HepG2 (cell line): Measurements from ENCODE around the gene CEP57L1. TPM values are rescaled to one million over a fixed set of nuclear protein-coding genes. Genes with fewer than 3 reads are reported as not detected.
A peak's percentile ranks its signal among the peaks of the same experiment; 100 is the strongest.

Experiments
- ATF7 ChIP-seq, 2 experiments: fragments of 450-650 bp in 1 of 2; sonication (generic) in 1 of 2; formaldehyde crosslinking in 1 of 2; IDR thresholded peaks; 2 replicates each; pipeline versions ENCODE4 v1.4.0 to v1.6.1; 2016 to 2020; ENCODE audit warnings: antibody characterized with exemption in 1 of 2, mild to moderate bottlenecking in 1 of 2, missing genetic modification reagents in 1 of 2
- CREB3 ChIP-seq: sonication (generic); formaldehyde crosslinking; IDR thresholded peaks from 2 replicates; pipeline ENCODE4 v1.5.0; 2020; ENCODE audit warnings: missing genetic modification reagents
- CSRNP2 ChIP-seq: sonication (generic); formaldehyde crosslinking; conservative IDR thresholded peaks from 2 replicates; pipeline ENCODE4 v1.8.0; 2022; ENCODE audit warnings: low read depth, missing genetic modification reagents
- EP300 ChIP-seq, 3 experiments: sonication (generic) in 1 of 3; formaldehyde crosslinking in 1 of 3; IDR thresholded peaks; 2 replicates each; pipeline versions ENCODE4 v1.5.1 to v1.6.1; 2011 to 2020; ENCODE audit warnings: low read depth in 2 of 3, low read length in 2 of 3, borderline replicate concordance in 1 of 3, improper control_type of control experiment in 1 of 3, mild to moderate bottlenecking in 1 of 3, missing genetic modification reagents in 1 of 3, moderate library complexity in 1 of 3
- FOXM1 ChIP-seq: sonication (generic); formaldehyde crosslinking; IDR thresholded peaks from 2 replicates; pipeline ENCODE4 v1.5.0; 2020; ENCODE audit warnings: missing genetic modification reagents
- FUBP1 ChIP-seq: sonication (generic); formaldehyde crosslinking; IDR thresholded peaks from 2 replicates; pipeline ENCODE4 v1.5.1; 2020; ENCODE audit warnings: missing genetic modification reagents, mild to moderate bottlenecking, borderline replicate concordance
- IKZF1 ChIP-seq: fragments of 450-650 bp; IDR thresholded peaks from 2 replicates; pipeline ENCODE4 v1.7.1; 2016
- IRX3 ChIP-seq: sonication (generic); formaldehyde crosslinking; IDR thresholded peaks from 2 replicates; pipeline ENCODE4 v1.8.1; 2023; ENCODE audit warnings: mild to moderate bottlenecking, low read depth, missing genetic modification reagents, borderline replicate concordance
- KMT2B ChIP-seq: IDR thresholded peaks from 2 replicates; pipeline ENCODE4 v1.6.1; 2016; ENCODE audit warnings: missing genetic modification reagents, missing compliant biosample characterization
- MBNL3 ChIP-seq: fragments of 250-450 bp; sonication (Bioruptor Pico); conservative IDR thresholded peaks from 2 replicates; pipeline ENCODE4 v1.8.0; 2022; ENCODE audit warnings: mild to moderate bottlenecking, inconsistent platforms
- MEIS1 ChIP-seq: sonication (generic); formaldehyde crosslinking; IDR thresholded peaks from 2 replicates; pipeline ENCODE4 v1.9.0; 2021; ENCODE audit warnings: mild to moderate bottlenecking, missing genetic modification reagents, moderate library complexity, borderline replicate concordance
- MTA3 ChIP-seq: sonication (generic); formaldehyde crosslinking; IDR thresholded peaks from 2 replicates; pipeline ENCODE4 v1.4.0; 2020; ENCODE audit warnings: missing genetic modification reagents
- MXD3 ChIP-seq: IDR thresholded peaks from 2 replicates; pipeline ENCODE4 v1.6.1; 2016; ENCODE audit warnings: mild to moderate bottlenecking, missing biosample characterization, missing genetic modification reagents
- MXI1 ChIP-seq: IDR thresholded peaks from 3 replicates; pipeline ENCODE4 v1.6.1; 2012; ENCODE audit warnings: low read depth, low read length, inconsistent platforms, borderline replicate concordance
- PPARG ChIP-seq: conservative IDR thresholded peaks from 2 replicates; pipeline ENCODE4 v1.6.1; 2016; ENCODE audit warnings: missing biosample characterization, missing genetic modification reagents
- XBP1 ChIP-seq: sonication (generic); formaldehyde crosslinking; IDR thresholded peaks from 2 replicates; pipeline ENCODE4 v1.5.0; 2020; ENCODE audit warnings: missing genetic modification reagents
- ZBTB34 ChIP-seq: sonication (generic); formaldehyde crosslinking; IDR thresholded peaks from 2 replicates; pipeline ENCODE4 v1.8.0; 2022; ENCODE audit warnings: mild to moderate bottlenecking, missing genetic modification reagents
- ZNF225 ChIP-seq: sonication (generic); formaldehyde crosslinking; IDR thresholded peaks from 2 replicates; pipeline ENCODE4 v1.4.0; 2020; ENCODE audit warnings: mild to moderate bottlenecking, missing genetic modification reagents
- ZNF263 ChIP-seq: sonication (generic); formaldehyde crosslinking; IDR thresholded peaks from 2 replicates; pipeline ENCODE4 v1.4.0; 2020; ENCODE audit warnings: missing genetic modification reagents
- ZNF562 ChIP-seq: sonication (generic); formaldehyde crosslinking; IDR thresholded peaks from 2 replicates; pipeline ENCODE4 v1.8.0; 2022; ENCODE audit warnings: missing genetic modification reagents, borderline replicate concordance
- ZNF576 ChIP-seq: sonication (generic); formaldehyde crosslinking; IDR thresholded peaks from 2 replicates; pipeline ENCODE4 v1.4.0; 2020; ENCODE audit warnings: mild to moderate bottlenecking, missing genetic modification reagents
- ZNF672 ChIP-seq: sonication (generic); formaldehyde crosslinking; IDR thresholded peaks from 2 replicates; pipeline ENCODE4 v1.8.1; 2022; ENCODE audit warnings: missing genetic modification reagents
- ZNF772 ChIP-seq: sonication (generic); formaldehyde crosslinking; IDR thresholded peaks from 2 replicates; pipeline ENCODE4 v1.5.0; 2020; ENCODE audit warnings: mild to moderate bottlenecking, missing genetic modification reagents
- polyA plus RNA-seq, 8 experiments: library from polyadenylated mRNA; depleted of rRNA in 3 of 8; stranded (reverse) in 7 of 8; unstranded in 1 of 8; fragments of >200 nt; fragmentation: Illumina TruSeq in 4 of 8; extraction: Trizol in 4 of 8; gene quantifications; 2 replicates each; pipeline versions ENCODE4 v1.2.1 to v1.2.3, GENCODE V29; 2011 to 2016; ENCODE audit warnings: low read depth in 4 of 8, missing spikeins in 1 of 8, mixed read lengths in 1 of 8; ENCODE audit not compliant: insufficient read depth in 1 of 8
- total RNA-seq, 5 experiments: library from RNA; depleted of rRNA; stranded (reverse); fragments of >200 nt; fragmentation: Illumina TruSeq; extraction: Trizol; gene quantifications; 2 replicates each; pipeline ENCODE4 v1.2.3, GENCODE V29; 2016; ENCODE audit warnings: low read depth in 1 of 5

The CEP57L1 gene
- total and polyA plus RNA-seq, 2 of the 13 experiments (the other 11 are each of a cell fraction or from before 2014, with no cell fraction given): 7.7 to 15.5 TPM

GRCh38 chr6:109095036-109095834, at the start of gene CEP57L1 (continued):
- no peak for TF ChIP-seq FOXM1 (CRISPR knock-in tag)
- no peak for TF ChIP-seq ZNF562 (CRISPR knock-in tag)
- no peak for TF ChIP-seq ZNF672
- TF ChIP-seq ATF7 (IDR thresholded peaks at IDR 0.05): no peak
- no peak; the same call in 1 of the 2 replicates for TF ChIP-seq ATF7 (CRISPR knock-in tag; IDR thresholded peaks at IDR 0.05)
- TF ChIP-seq MXI1: no peak
- no peak for TF ChIP-seq ZNF263 (CRISPR knock-in tag)
- TF ChIP-seq EP300 (IDR thresholded peaks at IDR 0.05; ENCODE audit: low read depth in 2 of 2, low read length in 2 of 2): no peak
- no peak for TF ChIP-seq EP300 (CRISPR knock-in tag; IDR thresholded peaks at IDR 0.05; ENCODE audit: borderline replicate concordance)
- no peak; the same call in 1 of the 2 replicates for TF ChIP-seq XBP1 (CRISPR knock-in tag)
- no peak for TF ChIP-seq ZNF225
- no peak; the same call in 1 of the 2 replicates for TF ChIP-seq MXD3 (CRISPR knock-in tag)
- TF ChIP-seq IRX3 (CRISPR knock-in tag): no peak
- no peak for TF ChIP-seq IKZF1
- TF ChIP-seq FUBP1 (CRISPR knock-in tag): no peak
- TF ChIP-seq CREB3 (CRISPR knock-in tag): no peak; the same call in 1 of the 2 replicates
- no peak; the same call in 1 of the 2 replicates for TF ChIP-seq MEIS1 (CRISPR knock-in tag)
- no peak for TF ChIP-seq MTA3
- TF ChIP-seq CSRNP2: no peak
- TF ChIP-seq PPARG (CRISPR knock-in tag): no peak; the same call in 1 of the 2 replicates
- TF ChIP-seq ZNF576 (CRISPR knock-in tag): no peak
- peak; percentile 92 for TF ChIP-seq KMT2B (CRISPR knock-in tag)
- no peak for TF ChIP-seq ZBTB34 (CRISPR knock-in tag)
- TF ChIP-seq ZNF772 (CRISPR knock-in tag): peak; percentile 6; the same call in 1 of the 2 replicates
- TF ChIP-seq MBNL3 (CRISPR knock-in tag): no peak
